Tongue (tissue), 2 donors: ENCODE measurements around the gene THRAP3. TPM values are rescaled to one million over a fixed set of nuclear protein-coding genes. Genes with fewer than 3 reads are reported as not detected.
"Not testable (repeated sequence)": the region's sequence is repeated elsewhere in the genome, so short reads cannot be mapped to it uniquely, and the experiment has no call there.

ENCODE experiments used
- DNase-seq: peaks from one replicate; pipeline ENCODE4 v3.0.0-alpha.2; 2015
- total RNA-seq: library from RNA; depleted of rRNA; stranded (reverse); fragments of >200 nt; gene quantifications from one replicate; pipeline ENCODE4 v1.2.3, GENCODE V29; 2014

Gene THRAP3
- total RNA-seq, 1 donor from 2014 or later: 107 TPM

- no peak for DNase-seq
Observed at GRCh38 chr1:36251794-36252481, 27.7 kb downstream of the THRAP3 start.

DNA sequence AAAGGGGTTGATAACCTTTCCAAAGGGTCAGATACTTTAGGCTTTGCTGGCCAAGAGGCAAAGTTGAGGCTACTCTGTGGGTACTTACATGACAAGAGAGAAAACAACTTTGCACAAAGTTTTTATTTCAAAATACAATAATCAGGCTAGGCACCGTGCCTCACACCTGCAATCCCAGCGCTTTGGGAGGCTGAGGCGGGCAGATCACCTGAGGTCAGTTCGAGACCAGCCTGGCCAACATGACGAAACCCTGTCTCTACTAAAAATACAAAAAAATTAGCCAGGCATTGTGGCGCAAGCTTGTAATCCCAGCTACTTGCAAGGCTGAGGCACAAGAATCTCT lies 28.2 kb downstream of the THRAP3 start:
- not testable (repeated sequence) for DNase-seq

DNA sequence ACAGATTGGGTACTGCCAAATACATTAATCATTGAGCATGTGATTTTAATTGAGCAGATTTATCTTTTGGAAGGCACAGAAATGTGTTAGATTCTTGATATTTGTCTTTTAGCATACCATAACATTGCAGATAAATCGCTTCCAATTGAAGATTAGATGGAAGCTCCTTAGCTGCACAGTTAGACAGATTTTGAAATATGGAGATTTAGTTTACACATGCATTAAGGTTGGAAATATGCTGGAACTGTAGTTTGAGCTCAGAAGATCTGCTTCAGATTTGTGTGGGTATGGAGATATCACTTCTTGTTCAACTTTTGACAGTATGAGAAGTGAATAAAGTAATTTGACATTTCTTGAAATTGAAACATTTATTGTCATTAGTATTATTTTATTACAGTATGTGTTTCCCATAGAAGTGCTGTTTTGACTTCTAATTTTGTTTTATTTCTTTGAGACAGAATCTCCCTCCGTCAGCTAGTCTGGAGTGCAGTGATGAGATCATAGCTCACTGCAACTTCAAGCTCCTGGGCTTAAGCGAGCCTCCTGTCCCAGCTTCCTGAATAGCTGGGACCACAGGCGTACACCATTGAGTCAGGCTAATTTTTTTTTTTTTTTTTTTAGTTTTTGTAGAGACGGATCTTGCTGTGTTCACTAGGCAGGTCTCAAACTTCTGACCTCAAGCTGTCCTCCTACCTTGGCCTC lies 29.1 kb downstream of the THRAP3 start:
- no peak for DNase-seq

DNA sequence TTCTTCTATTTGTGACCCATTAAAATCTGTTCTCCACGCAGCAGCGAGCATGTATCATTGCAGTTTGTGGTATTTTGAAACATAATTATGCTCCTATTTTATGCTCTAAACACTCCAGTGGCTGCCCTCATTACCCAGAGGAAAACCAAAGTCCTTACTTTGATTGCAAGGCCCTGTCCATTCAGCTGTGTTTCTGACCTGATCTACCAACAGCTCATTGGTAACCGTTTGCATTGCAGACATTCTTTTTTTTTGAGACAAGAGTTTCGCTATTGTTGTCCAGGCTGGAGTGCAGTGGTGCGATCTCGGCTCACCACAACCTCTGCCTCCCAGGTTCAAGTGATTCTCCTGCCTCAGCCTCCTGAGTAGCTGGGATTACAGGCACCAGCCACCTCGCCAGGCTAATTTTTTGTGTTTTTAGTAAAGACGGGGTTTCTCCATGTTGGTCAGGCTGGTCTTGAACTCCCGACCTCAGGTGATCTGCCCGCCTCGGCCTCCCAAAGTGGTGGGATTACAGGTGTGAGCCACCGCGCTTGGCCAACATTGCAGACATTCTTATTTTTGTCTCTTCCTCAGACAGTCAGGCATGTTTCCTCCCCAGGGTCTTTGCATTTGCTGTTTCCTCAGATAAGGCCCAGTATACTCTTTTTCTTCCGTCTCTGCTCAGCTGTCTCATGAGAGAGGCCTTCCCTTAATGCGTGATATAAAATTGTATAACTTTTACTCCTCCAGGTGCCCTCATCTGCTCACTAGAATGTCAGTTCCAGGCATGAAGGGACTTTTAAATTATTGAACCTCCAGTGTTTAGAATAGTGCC lies 32.5 kb downstream of the THRAP3 start:
- no peak for DNase-seq

DNA sequence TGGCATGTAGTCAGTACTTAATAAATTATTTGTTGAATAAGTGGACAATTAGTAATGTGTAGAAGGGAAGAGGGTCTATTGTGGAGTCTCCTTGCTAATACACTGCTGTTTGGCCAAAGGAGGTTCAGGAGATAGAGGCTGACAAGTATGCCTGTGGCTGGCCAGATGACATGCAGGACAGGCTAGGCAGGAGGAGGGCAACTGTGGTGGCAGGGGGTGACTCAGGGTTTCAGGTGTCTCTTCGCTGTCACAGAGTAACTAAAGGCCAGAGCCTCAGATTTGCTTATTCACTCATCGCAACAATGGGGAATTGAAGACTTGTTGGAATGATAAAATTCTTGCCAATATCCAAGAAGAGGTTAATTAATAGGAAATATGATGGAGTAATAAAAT lies 33.1 kb downstream of the THRAP3 start:
- no peak for DNase-seq

DNA sequence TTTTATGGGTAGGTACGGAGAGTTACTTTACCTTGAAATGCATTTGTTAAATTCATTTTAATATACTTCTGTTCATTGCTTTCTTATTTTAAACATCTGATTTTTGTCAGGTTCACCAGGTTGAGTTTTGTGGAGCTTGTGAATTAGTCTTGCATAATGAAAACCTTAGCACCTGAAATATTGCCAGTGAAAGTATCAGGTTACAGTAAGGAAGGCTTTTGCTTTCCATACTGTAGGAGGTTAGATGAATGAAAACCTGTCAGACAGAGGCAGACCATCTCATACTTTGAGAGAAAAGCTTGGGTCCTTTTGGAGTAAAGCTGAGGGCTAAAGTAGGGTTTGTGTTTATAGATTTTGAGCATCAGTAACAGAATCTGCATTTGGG lies 34.7 kb downstream of the THRAP3 start:
- DNase-seq: peak; percentile 30

- peak; percentile 24 for DNase-seq
Observed at GRCh38 chr1:36268981-36269380, 44.7 kb downstream of the THRAP3 start.

DNA sequence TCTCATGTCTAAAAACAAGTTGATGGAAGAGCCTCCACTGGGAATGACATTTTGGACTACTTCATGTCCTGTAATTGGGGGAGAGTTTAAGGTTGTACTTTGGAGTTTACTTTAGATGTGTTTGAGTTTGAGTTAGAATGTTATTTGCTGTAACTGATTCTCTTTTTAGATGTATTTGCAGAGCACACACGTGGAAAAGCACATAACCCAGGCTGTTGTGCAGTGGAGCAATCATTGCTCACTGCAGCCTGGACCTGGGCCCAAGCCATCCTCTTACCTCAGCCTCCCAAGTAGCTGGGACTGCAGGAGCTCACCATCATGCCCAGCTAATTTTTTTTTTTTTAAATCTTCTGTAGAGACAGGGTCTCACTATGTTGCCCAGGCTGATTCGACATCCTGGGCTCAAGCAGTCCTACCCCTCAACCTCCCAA lies 45.2 kb downstream of the THRAP3 start:
- no peak for DNase-seq

DNA sequence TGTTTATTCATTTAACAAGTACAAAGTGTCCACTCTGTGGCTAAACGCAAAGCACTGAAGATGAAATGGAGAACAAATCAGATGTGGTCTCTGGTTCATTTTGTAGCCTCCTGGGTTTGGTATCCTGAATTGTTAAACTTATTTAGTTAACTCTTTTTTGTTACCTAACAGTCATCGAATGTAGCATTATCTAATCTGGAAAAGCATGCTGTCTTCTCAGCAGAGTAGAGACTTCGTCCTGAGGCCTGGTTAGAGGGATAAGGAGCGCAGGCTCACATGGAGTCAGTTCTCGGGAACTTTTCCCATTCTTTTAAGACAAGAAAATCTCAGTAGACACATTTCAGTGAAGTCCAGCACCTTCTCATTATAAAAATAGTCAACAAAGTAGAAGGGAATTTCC lies 48.8 kb downstream of the THRAP3 start:
- no peak for DNase-seq

DNA sequence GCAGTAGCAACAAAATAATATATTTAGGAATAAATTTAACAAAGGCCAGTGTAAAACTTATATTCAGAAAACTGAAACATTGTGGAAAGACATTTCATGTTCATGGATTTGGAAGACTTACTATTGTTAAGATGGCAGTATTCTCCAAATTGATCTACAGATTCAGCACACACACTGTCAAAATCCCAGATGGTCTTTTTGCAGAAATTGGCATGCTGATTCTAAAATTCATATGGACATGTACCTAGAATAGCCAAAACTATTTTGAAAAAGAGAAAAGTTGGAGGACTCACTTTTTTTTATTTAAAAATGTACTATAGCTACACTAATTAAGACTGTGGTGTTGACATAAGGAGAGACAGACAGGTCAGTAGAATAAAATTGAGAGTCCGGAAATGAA lies 50.0 kb downstream of the THRAP3 start:
- DNase-seq: no peak

- DNase-seq: no peak
Observed at GRCh38 chr1:36276688-36277087, 52.4 kb downstream of the THRAP3 start.

DNA sequence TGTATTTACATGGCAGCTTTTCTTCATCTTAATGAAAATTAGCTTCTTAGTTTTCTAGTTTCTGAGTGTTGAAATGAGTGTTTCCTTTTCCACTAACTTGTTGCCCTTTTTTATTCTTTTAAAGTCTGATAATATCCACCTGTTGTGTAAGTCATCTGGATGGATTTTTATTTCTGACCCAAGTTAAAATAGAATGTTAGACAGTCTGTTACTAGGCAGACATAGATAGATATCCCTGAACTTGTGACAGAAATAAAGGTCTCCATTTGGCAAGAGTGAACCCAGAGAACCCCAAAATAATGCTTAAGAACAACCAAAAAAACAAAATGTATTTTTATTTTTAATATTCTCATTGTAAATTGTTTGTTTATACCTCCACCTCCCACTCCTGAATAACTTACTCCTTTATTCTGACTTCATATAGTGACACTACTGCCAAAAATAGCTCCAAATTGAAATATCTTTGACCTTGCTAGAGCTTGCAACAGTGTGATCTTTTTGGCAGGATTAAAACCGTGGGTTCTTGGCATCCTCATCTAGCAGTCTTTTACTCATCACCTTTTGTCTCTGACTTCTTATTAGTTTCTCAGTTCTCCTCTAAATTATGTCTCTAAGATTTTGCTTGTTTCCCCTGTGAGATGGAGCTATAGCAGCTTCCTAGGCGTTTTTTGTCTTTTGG lies 55.0 kb downstream of the THRAP3 start:
- no peak for DNase-seq

DNA sequence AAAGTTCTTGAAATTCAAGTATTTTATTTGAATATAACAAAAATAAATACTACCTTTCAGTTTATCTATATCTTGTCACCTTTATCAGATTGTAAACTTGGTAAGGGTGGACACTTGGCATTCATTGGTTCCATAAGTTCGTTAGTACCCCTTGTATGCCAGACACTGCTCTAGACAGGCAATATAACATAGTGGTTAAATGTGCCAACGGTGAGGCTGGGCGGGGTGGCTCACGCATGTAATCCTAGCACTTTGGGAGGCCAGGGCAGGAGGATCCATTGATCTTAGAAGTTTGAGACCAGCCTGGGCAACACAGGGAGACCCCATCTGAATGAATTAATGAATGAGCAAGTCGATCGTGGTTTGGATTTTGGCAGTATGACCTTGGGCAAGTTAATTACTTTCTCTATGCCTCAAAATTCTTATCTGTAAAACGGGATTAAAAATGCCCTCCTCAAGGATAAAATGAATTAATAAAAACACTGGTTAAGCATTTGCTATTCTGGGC lies 55.6 kb downstream of the THRAP3 start:
- no peak for DNase-seq

DNA sequence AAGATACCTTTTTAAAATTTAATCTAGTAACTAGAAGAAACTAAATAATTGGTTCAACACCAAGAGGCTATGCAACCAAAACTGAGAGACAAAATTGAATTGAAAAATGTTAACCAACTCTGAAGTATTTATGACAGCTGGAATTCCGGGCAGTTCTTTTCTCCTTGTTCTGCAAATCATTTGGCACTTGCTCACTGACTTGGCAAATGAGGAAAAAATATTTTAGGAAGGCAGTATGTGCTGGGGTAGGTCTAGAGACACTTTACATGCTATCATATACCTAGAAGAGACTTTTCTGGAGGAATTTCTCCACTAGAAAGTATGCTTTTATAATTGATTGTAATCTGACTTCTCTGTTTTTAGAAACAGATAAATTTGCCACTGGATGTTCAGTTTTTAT lies 59.8 kb downstream of the THRAP3 start:
- peak; percentile 51 for DNase-seq

DNA sequence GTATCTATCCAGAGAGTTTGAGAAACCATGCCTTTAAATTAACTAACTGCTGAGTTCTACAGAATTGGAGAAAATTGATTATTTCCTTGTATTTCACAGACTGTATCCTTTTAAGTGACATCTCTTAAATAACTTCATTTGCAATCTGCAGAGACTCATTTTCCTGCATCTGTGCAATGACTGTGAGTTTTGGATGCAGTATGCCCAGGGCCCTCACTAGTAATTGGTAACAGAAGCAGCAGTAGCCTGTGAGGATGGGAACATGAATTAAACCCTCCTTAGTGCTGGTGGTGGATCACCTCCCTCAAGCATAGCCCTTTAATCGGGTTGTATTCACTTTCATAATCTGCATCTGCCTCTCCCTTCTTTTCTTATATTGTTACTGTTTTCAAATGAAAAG lies 60.3 kb downstream of the THRAP3 start:
- DNase-seq: no peak

DNA sequence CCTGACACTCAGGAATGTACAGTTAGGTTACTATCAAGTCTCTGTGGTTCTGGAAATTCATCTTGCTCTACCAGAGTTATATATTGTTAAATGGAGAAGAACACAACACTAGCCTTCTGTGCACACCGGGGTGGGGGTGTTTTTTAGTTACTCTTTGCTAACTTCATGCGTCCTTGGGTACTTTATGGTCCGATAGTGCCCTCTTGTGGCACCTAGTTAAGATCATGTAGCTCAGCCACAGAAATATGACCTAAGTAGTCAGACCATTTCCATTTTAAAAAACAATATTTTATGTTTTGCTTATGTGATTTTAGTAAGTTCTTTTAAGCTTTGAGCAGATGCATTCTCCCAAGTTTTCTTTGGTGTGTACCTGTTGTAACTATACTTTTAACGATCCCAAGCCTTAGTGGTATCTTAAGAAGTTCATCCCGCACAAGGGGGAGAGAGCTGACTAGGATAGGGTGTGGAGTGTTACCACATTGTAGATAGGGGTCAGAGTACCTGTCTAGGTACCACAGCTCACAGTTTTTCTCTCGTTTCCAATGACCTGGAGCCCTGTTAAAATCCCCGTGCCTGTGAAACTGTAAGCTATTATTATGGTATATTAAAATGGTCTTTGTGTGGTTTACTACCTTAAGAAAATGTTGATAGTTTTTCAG lies 61.3 kb downstream of the THRAP3 start:
- DNase-seq: peak; percentile 95

DNA sequence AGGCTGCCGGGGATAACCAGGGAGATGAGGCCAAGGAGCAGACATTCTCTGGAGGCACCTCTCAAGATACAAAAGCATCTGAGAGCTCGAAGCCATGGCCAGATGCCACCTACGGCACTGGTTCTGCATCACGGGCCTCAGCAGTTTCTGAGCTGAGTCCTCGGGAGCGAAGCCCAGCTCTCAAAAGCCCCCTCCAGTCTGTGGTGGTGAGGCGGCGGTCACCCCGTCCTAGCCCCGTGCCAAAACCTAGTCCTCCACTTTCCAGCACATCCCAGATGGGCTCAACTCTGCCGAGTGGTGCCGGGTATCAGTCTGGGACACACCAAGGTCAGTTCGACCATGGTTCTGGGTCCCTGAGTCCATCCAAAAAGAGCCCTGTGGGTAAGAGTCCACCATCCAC lies 62.6 kb downstream of the THRAP3 start:
- no peak for DNase-seq

DNA sequence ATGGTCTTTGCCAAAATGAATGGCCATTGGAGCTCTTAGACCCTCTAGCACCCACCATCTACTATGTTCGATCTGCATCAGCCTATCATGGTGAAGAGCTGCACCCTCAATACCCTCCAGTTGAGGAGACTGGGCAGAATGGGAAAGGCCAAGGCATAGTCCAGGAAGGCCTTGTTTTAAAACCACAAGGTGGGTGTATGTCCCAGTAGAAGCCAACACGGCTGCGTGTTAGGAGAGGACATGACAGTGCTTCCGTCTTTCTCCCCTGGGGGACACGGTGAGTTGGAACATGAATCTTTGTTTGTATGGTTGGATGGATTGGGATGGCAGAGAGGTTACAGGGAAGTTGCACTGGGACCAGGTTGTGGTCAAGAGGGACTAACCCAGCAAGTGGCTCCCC lies 63.4 kb downstream of the THRAP3 start:
- no peak for DNase-seq

DNA sequence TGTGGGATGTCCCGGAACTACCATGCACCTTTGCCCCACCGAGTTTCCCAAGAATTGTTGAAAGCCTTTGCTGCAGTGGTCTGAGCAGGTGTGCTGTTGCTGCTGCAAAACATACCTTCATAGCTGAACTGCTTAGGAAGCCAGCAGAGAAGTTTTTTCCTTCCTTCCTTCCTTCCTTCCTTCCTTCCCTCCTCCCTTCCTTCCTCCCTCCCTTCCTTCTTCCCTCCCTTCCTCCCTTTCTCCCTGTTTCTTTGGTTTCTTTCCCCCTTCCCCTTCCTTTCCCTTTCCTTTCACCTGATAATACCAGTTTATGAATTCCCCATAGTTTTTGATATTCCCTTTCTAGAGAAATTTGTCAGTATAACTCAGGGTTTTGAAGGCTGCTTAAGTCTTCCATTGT lies 71.1 kb downstream of the THRAP3 start:
- no peak for DNase-seq

DNA sequence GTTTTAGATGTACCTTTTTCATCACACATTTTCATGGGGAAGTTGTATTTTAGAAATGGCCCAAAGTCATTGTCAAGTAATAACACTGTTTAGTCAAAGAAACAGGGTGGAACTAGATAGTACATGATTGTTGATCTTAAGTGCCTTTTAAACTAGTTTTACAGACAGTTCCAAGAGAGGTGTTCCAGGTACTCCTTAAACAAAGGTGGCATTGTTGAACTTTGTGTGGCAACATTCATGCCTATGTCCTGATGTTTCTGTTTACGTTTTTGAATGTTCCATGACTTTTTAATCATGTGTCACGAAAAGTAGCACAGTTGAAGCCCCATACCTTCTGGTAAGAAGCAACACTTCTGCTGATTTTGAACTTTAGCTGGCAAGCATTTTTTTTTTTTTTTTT lies 72.8 kb downstream of the THRAP3 start:
- no peak for DNase-seq

- DNase-seq: no peak
Observed at GRCh38 chr1:36298640-36299039, 74.4 kb downstream of the THRAP3 start.

- no peak for DNase-seq
Observed at GRCh38 chr1:36300526-36300925, 76.3 kb downstream of the THRAP3 start.
